T-helper 2 cell treated with Interferon-gamma antibody and Interleukin-4, amounts not matched to agents 5 μg/mL and 100 μg/mL, for 36 hours (primary cell): ENCODE results near the gene TMEM253.

Experiments
- DNase-seq: peaks from one replicate; pipeline ENCODE4 v3.0.0; 2021; ENCODE audit warnings: low spot score
- H3K27ac Mint-ChIP-seq: one replicate; pipeline ENCODE4 v1.8.0; 2021; ENCODE audit warnings: mild to moderate bottlenecking, mixed read lengths
- H3K27me3 Mint-ChIP-seq: one replicate; pipeline ENCODE4 v1.8.0; 2021; ENCODE audit warnings: low read depth, mixed read lengths
- H3K36me3 Mint-ChIP-seq: one replicate; pipeline ENCODE4 v1.8.0; 2021; ENCODE audit warnings: low read depth, mixed read lengths
- H3K4me1 Mint-ChIP-seq: one replicate; pipeline ENCODE4 v1.8.0; 2021; ENCODE audit warnings: low read depth, mixed read lengths
- H3K4me3 Mint-ChIP-seq: one replicate; pipeline ENCODE4 v1.8.0; 2022; ENCODE audit warnings: mild to moderate bottlenecking, moderate library complexity, mixed read lengths
- H3K9me3 Mint-ChIP-seq: one replicate; pipeline ENCODE4 v1.8.0; 2021; ENCODE audit warnings: mixed read lengths

The TMEM253 gene

DNA sequence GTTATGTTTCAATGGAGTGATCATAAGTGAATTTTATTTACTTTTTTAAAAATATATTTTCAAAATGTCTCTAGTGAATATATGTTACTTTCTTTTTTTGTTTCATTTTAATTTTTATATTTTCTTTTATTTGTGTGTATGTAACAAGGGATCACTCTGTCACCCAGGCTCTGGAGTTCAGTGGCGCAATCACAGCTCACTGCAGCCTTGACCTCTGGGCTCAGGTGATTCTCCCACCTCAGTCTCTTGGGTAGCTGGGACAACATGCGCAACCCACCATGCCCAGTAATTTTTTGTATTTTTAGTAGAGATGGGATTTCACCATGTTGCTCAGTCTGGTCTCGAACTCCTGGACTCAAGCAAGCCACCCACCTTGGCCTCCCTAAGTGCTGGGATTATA is 18.1 kb downstream of the TMEM253 start:
- Mint-ChIP-seq H3K4me3 (no peak overlapping the region), H3K36me3 (no peaks in the 10 kb centered on the region), H3K9me3 (no peaks in the 10 kb centered on the region), H3K27ac (no peak overlapping the region), H3K27me3 (peaks cover 4% of the 10 kb centered on the region), H3K4me1 (peaks cover 4% of the 10 kb centered on the region)
- DNase-seq = no peak

GRCh38 chr14:21120686-21121085 is 19.8 kb downstream of the TMEM253 start:
- H3K36me3 Mint-ChIP-seq = no peaks in the 10 kb centered on the region
- DNase-seq = no peak
- H3K4me1 Mint-ChIP-seq = peaks cover 4% of the 10 kb centered on the region
- H3K27me3 Mint-ChIP-seq = peaks cover 8% of the 10 kb centered on the region
- peaks cover 5% of the 10 kb centered on the region for H3K9me3 Mint-ChIP-seq
- H3K27ac Mint-ChIP-seq = no peak overlapping the region
- H3K4me3 Mint-ChIP-seq = no peak overlapping the region

- Mint-ChIP-seq H3K27ac (no peak overlapping the region), H3K9me3 (peaks cover 5% of the 10 kb centered on the region), H3K27me3 (peaks cover 10% of the 10 kb centered on the region), H3K4me1 (peaks cover 4% of the 10 kb centered on the region), H3K36me3 (no peaks in the 10 kb centered on the region), H3K4me3 (no peak overlapping the region)
- no peak for DNase-seq
Observed at GRCh38 chr14:21121122-21121521, 20.3 kb downstream of the TMEM253 start.

- DNase-seq = no peak
- no peaks in the 10 kb centered on the region for H3K36me3 Mint-ChIP-seq
- peaks cover 4% of the 10 kb centered on the region for H3K4me1 Mint-ChIP-seq
- no peak overlapping the region for H3K4me3 Mint-ChIP-seq
- H3K27ac Mint-ChIP-seq = no peak overlapping the region
- H3K9me3 Mint-ChIP-seq = peaks cover 5% of the 10 kb centered on the region
- peaks cover 20% of the 10 kb centered on the region for H3K27me3 Mint-ChIP-seq
Observed at GRCh38 chr14:21123429-21123828, 22.6 kb downstream of the TMEM253 start.

DNA sequence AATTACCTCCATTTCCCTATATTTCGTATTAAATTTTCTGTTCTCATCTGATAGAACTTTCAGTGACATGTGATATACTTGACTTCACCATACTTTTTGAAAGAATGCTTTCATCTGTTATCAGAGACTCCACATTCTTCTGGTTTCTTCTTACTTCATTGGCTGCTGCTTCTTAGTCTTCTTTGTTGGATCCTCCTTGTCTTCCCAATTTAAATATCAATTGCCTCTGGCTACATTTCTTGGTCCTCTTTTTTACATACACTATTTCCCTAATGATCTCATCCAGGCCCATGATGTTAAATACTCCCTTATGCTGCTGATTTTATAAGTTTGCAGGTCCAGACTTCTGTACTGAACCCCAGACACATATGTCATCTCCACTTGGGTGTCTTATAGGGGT is 33.0 kb downstream of the TMEM253 start:
- Mint-ChIP-seq H3K9me3 (no peaks in the 10 kb centered on the region), H3K4me1 (no peaks in the 10 kb centered on the region), H3K36me3 (no peaks in the 10 kb centered on the region), H3K27me3 (peaks cover 5% of the 10 kb centered on the region), H3K27ac (no peak overlapping the region), H3K4me3 (no peak overlapping the region)
- DNase-seq = no peak

- Mint-ChIP-seq H3K27me3 (peaks cover 5% of the 10 kb centered on the region), H3K36me3 (no peaks in the 10 kb centered on the region)
Observed at GRCh38 chr14:21136024-21136423, 35.2 kb downstream of the TMEM253 start.

DNA sequence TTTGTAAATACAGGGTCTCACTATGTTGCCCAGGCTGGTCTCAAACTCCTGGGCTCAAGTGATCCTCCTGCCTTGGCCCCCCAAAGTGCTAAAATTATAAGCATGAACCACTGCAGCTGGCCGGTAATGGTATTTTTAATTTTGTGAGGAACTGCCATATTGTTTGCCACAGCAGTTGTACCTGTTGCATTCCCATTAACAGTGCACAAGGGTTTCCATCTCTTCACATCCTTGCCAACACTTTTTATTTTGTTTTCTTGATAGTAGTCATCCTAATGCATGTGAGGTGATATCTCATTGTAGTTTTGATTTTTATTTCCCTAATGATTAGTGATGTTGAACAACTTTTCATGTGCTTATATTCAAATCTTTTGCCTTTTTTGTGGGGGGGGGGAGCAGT is 41.5 kb downstream of the TMEM253 start:
- no peaks in the 10 kb centered on the region for H3K36me3 Mint-ChIP-seq
- no peak for DNase-seq
- no peaks in the 10 kb centered on the region for H3K27me3 Mint-ChIP-seq
- H3K4me3 Mint-ChIP-seq = no peak overlapping the region
- no peak overlapping the region for H3K27ac Mint-ChIP-seq
- H3K9me3 Mint-ChIP-seq = peaks cover 15% of the 10 kb centered on the region
- H3K4me1 Mint-ChIP-seq = no peaks in the 10 kb centered on the region

More at GRCh38 chr14:21136024-21136423, 35.2 kb downstream of the TMEM253 start:
- H3K9me3 Mint-ChIP-seq = no peaks in the 10 kb centered on the region
- H3K4me1 Mint-ChIP-seq = no peaks in the 10 kb centered on the region
- no peak for DNase-seq
- H3K4me3 Mint-ChIP-seq = no peak overlapping the region
- no peak overlapping the region for H3K27ac Mint-ChIP-seq

- Mint-ChIP-seq H3K4me1 (no peaks in the 10 kb centered on the region), H3K9me3 (peaks cover 15% of the 10 kb centered on the region), H3K27me3 (peaks cover 12% of the 10 kb centered on the region), H3K4me3 (no peak overlapping the region), H3K27ac (no peak overlapping the region), H3K36me3 (no peaks in the 10 kb centered on the region)
- DNase-seq = no peak
Observed at GRCh38 chr14:21145437-21145836, 44.6 kb downstream of the TMEM253 start.

- no peaks in the 10 kb centered on the region for H3K36me3 Mint-ChIP-seq
- H3K4me3 Mint-ChIP-seq = no peak overlapping the region
- DNase-seq = no peak
- H3K4me1 Mint-ChIP-seq = no peaks in the 10 kb centered on the region
- H3K27ac Mint-ChIP-seq = no peak overlapping the region
- peaks cover 19% of the 10 kb centered on the region for H3K27me3 Mint-ChIP-seq
- peaks cover 13% of the 10 kb centered on the region for H3K9me3 Mint-ChIP-seq
Observed at GRCh38 chr14:21149641-21150367, 48.9 kb downstream of the TMEM253 start.
